ENCODE results near the gene RBMS1.

Gene RBMS1

DNA sequence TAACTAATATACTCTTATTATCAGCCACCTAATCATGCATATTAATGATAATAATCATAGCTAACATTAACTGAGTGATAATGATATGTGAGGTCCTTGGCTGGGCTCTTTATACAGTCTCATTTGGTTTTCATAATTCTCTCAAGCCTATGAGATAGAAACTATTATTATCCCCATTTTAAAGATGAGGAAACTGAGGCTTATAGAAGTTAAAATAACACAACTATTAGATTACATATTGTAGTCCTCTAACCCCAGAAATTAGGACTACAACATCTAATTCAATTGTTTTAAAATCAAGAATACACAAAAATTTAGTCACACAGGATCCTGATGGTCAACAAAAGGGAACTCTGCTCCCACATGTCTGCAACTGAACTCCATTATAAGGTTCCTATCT, 209.9 kb downstream of the RBMS1 start:
- H3K36me3 ChIP-seq, result peaks cover 31 to 47% (median 34%) of the 10 kb centered on the region in 3 donors
- intact Hi-C loops (cut with DNase I; ENCODE audit: low total_unique reads), result no loop called here
- H3K27me3 ChIP-seq, result no peaks in the 10 kb centered on the region
- peaks cover 0 to 37% (median 14%) of the 10 kb centered on the region in 4 donors for H3K4me1 ChIP-seq
- H3K27ac ChIP-seq, result no peak overlapping the region
- TF ChIP-seq, protein P1, sequence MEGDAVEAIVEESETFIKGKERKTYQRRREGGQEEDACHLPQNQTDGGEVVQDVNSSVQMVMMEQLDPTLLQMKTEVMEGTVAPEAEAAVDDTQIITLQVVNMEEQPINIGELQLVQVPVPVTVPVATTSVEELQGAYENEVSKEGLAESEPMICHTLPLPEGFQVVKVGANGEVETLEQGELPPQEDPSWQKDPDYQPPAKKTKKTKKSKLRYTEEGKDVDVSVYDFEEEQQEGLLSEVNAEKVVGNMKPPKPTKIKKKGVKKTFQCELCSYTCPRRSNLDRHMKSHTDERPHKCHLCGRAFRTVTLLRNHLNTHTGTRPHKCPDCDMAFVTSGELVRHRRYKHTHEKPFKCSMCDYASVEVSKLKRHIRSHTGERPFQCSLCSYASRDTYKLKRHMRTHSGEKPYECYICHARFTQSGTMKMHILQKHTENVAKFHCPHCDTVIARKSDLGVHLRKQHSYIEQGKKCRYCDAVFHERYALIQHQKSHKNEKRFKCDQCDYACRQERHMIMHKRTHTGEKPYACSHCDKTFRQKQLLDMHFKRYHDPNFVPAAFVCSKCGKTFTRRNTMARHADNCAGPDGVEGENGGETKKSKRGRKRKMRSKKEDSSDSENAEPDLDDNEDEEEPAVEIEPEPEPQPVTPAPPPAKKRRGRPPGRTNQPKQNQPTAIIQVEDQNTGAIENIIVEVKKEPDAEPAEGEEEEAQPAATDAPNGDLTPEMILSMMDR (IDR thresholded peaks at IDR 0.05), result no peak
- H3K9me3 ChIP-seq, result no peaks in the 10 kb centered on the region
- no peak overlapping the region for H3K4me3 ChIP-seq
- no peak for DNase-seq

DNA sequence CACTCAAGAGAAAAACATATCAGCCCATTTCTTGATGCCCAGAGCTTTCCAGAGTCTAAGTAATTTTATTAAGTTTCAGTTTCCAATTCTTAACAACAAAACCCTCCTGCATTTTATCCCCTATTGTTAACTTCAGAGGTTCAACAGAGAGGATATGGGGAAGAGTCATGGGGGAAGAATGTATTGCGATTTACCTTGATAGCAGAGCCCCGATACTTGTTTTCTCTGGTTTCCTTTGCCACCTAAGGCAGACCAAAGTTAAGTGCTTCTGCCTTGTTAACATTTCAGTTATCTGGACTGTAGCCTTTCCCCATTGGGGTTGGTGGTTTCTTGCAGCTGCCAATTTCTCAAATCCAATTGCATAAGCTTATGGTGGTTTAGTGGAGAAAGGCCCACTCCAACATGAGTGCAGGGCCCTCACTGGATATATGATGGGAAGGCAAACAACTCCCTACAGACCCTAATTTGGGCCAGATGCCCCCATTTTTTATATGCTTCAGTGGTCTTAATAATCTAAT, 211.5 kb downstream of the RBMS1 start:
- no peak for DNase-seq
- Histone ChIP-seq H3K36me3 (peaks cover 36 to 58% (median 46%) of the 10 kb centered on the region in 3 donors), H3K4me3 (no peak overlapping the region), H3K27ac (no peak overlapping the region), H3K9me3 (no peaks in the 10 kb centered on the region), H3K4me1 (peaks cover 0 to 22% (median 1%) of the 10 kb centered on the region in 4 donors), H3K27me3 (no peaks in the 10 kb centered on the region)
- intact Hi-C loops (cut with DNase I; ENCODE audit: low total_unique reads), result no loop called here
- TF ChIP-seq, protein P1 (IDR thresholded peaks at IDR 0.05), result no peak

GRCh38 chr2:160281213-160281612, 212.4 kb downstream of the RBMS1 start:
- H3K4me3 ChIP-seq, result no peak overlapping the region

DNA sequence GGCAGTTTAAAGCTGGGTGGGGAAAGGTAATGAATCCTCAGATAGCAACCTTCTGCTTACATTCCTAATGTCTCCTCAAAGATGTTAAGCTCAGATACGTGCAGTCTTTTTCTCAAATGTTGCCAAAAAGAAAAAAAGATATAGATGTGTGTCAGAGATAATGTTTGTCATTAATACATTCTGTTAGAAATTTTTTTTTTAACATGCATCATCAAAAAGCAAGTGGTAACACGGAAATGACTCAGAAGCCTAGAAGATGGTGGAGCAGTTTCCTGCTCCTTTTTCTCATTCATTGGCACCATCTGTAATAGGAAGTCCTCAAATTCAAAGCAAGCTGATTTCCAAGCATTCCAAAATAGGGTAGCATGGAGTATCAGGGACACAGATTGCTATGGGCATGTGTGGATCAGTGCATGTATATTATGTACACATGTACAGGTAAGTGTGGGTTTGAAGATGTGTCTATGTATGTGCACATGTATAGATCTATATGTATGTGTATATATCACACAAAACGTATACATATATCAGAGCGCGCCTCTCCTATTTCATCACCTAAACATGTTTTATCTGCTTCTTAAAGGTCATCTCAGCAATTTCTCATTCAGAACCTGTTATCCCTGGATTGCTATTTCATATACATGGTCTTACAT, 213.7 kb downstream of the RBMS1 start:
- H3K27me3 ChIP-seq, result no peaks in the 10 kb centered on the region
- H3K36me3 ChIP-seq, result peaks cover 36 to 61% (median 53%) of the 10 kb centered on the region in 3 donors
- TF ChIP-seq, protein P1 (IDR thresholded peaks at IDR 0.05), result no peak
- H3K9me3 ChIP-seq, result no peaks in the 10 kb centered on the region
- intact Hi-C loops (cut with DNase I; ENCODE audit: low total_unique reads), result loop anchor here (10.0 kb wide), 1 partner anchor 125 kb away; no protein-coding TSS in a partner anchor
- no peak for DNase-seq
- peaks cover 0 to 18% (median 0%) of the 10 kb centered on the region in 4 donors for H3K4me1 ChIP-seq
- H3K4me3 ChIP-seq, result no peak overlapping the region
- H3K27ac ChIP-seq, result peak overlapping the region in 1 of 2 donors; percentile 39

More at GRCh38 chr2:160281213-160281612, 212.4 kb downstream of the RBMS1 start:
- intact Hi-C loops (cut with DNase I; ENCODE audit: low total_unique reads), result no loop called here
- H3K9me3 ChIP-seq, result no peaks in the 10 kb centered on the region
- H3K27ac ChIP-seq, result no peak overlapping the region
- H3K4me1 ChIP-seq, result peaks cover 0 to 18% (median 0%) of the 10 kb centered on the region in 4 donors
- TF ChIP-seq, protein P1 (IDR thresholded peaks at IDR 0.05), result no peak
- no peak for DNase-seq
- peaks cover 38 to 60% (median 47%) of the 10 kb centered on the region in 3 donors for H3K36me3 ChIP-seq
- H3K27me3 ChIP-seq, result no peaks in the 10 kb centered on the region

GRCh38 chr2:160278879-160279177, 214.8 kb downstream of the RBMS1 start:
- intact Hi-C loops (cut with DNase I; ENCODE audit: low total_unique reads), result loop anchor here (10.0 kb wide), 1 partner anchor 126 kb away; no protein-coding TSS in a partner anchor
- peaks cover 26 to 54% (median 47%) of the 10 kb centered on the region in 3 donors for H3K36me3 ChIP-seq
- TF ChIP-seq, protein P1 (IDR thresholded peaks at IDR 0.05), result peak; percentile 37 to 38
- peak overlapping the region in 1 of 2 donors; percentile 39 for H3K27ac ChIP-seq
- no peaks in the 10 kb centered on the region for H3K27me3 ChIP-seq
- H3K4me3 ChIP-seq, result no peak overlapping the region
- peaks cover 0 to 18% (median 0%) of the 10 kb centered on the region in 4 donors for H3K4me1 ChIP-seq
- no peaks in the 10 kb centered on the region for H3K9me3 ChIP-seq
- DNase-seq, result no peak

Measured in tibial artery (tissue), 4 donors.